OCI-LY3 (cell line): ENCODE results near the gene CAVIN3.

Experiments used
- H2AFZ ChIP-seq: fragments of 200-600, 300-600 bp; shearing (Covaris generic); 2 replicates; pipeline ENCODE4 v1.6.0; 2014; ENCODE audit warnings: antibody characterized with exemption, low read depth, low read length
- H3K27ac ChIP-seq: fragments of 200-600, 300-600 bp; sonication (generic); 2 replicates; pipeline ENCODE4 v1.5.1; 2014; ENCODE audit warnings: mild to moderate bottlenecking, low read length, moderate library complexity, mixed read lengths
- H3K27me3 ChIP-seq: fragments of 200-600, 300-600 bp; sonication (generic); 2 replicates; pipeline ENCODE4 v1.6.1; 2014; ENCODE audit warnings: low read depth, low read length, mixed read lengths
- H3K36me3 ChIP-seq: fragments of 200-600, 300-600 bp; sonication (generic); replicated peaks from 2 replicates; pipeline ENCODE3; 2014; ENCODE audit warnings: low read depth, low read length, mixed read lengths
- H3K4me1 ChIP-seq: fragments of 300-600, 200-600 bp; sonication (generic); 2 replicates; pipeline ENCODE4 v1.6.1; 2014; ENCODE audit warnings: low read length, mixed read lengths
- H3K4me2 ChIP-seq: fragments of 200-600, 300-600 bp; sonication (generic); 2 replicates; pipeline ENCODE4 v1.6.1; 2014; ENCODE audit warnings: low read length, mixed read lengths
- H3K4me3 ChIP-seq: fragments of 300-600, 200-600 bp; sonication (generic); 2 replicates; pipeline ENCODE4 v1.5.1; 2014; ENCODE audit warnings: antibody characterized with exemption, mild to moderate bottlenecking, low read length, moderate library complexity
- H3K79me2 ChIP-seq: fragments of 300-600, 200-600 bp; shearing (Covaris generic); 2 replicates; pipeline ENCODE4 v1.6.1; 2014; ENCODE audit warnings: mild to moderate bottlenecking, low read length, mixed read lengths
- H3K9ac ChIP-seq: fragments of 300-600, 200-600 bp; shearing (Covaris generic); 2 replicates; pipeline ENCODE4 v1.6.0; 2014; ENCODE audit warnings: mild to moderate bottlenecking, low read length, moderate library complexity
- H3K9me3 ChIP-seq: fragments of 200-600, 300-600 bp; shearing (Covaris generic); 2 replicates; pipeline ENCODE4 v1.6.1; 2014; ENCODE audit warnings: low read length, mixed read lengths; ENCODE audit not compliant: insufficient read depth
- H4K20me1 ChIP-seq: fragments of 200-600, 300-600 bp; sonication (generic); 2 replicates; pipeline ENCODE4 v1.6.1; 2016; ENCODE audit warnings: low read length, mixed read lengths; ENCODE audit not compliant: insufficient read depth
- CTCF ChIP-seq: fragments of 200-600, 300-600 bp; sonication (generic); IDR thresholded peaks from 2 replicates; pipeline ENCODE4 v1.5.1; 2014; ENCODE audit warnings: antibody characterized with exemption, low read length, low read depth
- EZH2phosphoT487 ChIP-seq: fragments of 200-600 bp; shearing (Covaris generic); IDR thresholded peaks from 2 replicates; pipeline ENCODE4 v1.6.1; 2018; ENCODE audit warnings: antibody characterized with exemption, mixed run types, low read depth

The CAVIN3 gene

GRCh38 chr11:6350043-6350442 lies 29.7 kb upstream of the CAVIN3 start:
- Histone ChIP-seq H4K20me1 (no peaks in the 10 kb centered on the region), H3K27me3 (peaks cover 27% of the 10 kb centered on the region; the same call in 1 of the 2 replicates), H2AFZ (no peak overlapping the region), H3K36me3 (no peaks in the 10 kb centered on the region), H3K9ac (no peak overlapping the region), H3K4me1 (peaks cover 14% of the 10 kb centered on the region), H3K4me2 (no peak overlapping the region), H3K27ac (no peak overlapping the region), H3K9me3 (no peaks in the 10 kb centered on the region), H3K79me2 (no peaks in the 10 kb centered on the region), H3K4me3 (no peak overlapping the region)
- TF ChIP-seq EZH2phosphoT487 (no peak), CTCF (no peak)

- Histone ChIP-seq H2AFZ (no peak overlapping the region), H3K9ac (no peak overlapping the region), H3K27me3 (peaks cover 7% of the 10 kb centered on the region; the same call in 1 of the 2 replicates), H3K36me3 (no peaks in the 10 kb centered on the region), H3K4me3 (no peak overlapping the region), H3K4me2 (no peak overlapping the region), H3K4me1 (peaks cover 14% of the 10 kb centered on the region), H4K20me1 (no peaks in the 10 kb centered on the region), H3K9me3 (no peaks in the 10 kb centered on the region), H3K27ac (no peak overlapping the region), H3K79me2 (no peaks in the 10 kb centered on the region)
- TF ChIP-seq EZH2phosphoT487 (no peak), CTCF (no peak)
Measured at GRCh38 chr11:6345366-6345765, 25.1 kb upstream of the CAVIN3 start.

GRCh38 chr11:6336293-6336692 lies 16.0 kb upstream of the CAVIN3 start:
- Histone ChIP-seq H3K4me1 (peaks cover 3% of the 10 kb centered on the region; the same call in 1 of the 2 replicates), H2AFZ (no peak overlapping the region), H3K27ac (no peak overlapping the region), H3K9ac (no peak overlapping the region), H4K20me1 (no peaks in the 10 kb centered on the region), H3K4me3 (no peak overlapping the region), H3K79me2 (no peaks in the 10 kb centered on the region), H3K36me3 (no peaks in the 10 kb centered on the region), H3K4me2 (no peak overlapping the region), H3K9me3 (no peaks in the 10 kb centered on the region), H3K27me3 (peaks cover 31% of the 10 kb centered on the region)
- TF ChIP-seq CTCF (no peak), EZH2phosphoT487 (no peak)

- Histone ChIP-seq H4K20me1 (no peaks in the 10 kb centered on the region), H3K4me3 (no peak overlapping the region), H3K36me3 (no peaks in the 10 kb centered on the region), H3K4me2 (no peak overlapping the region), H2AFZ (no peak overlapping the region), H3K9me3 (no peaks in the 10 kb centered on the region), H3K27ac (no peak overlapping the region), H3K27me3 (peaks cover 35% of the 10 kb centered on the region), H3K79me2 (no peaks in the 10 kb centered on the region), H3K9ac (no peak overlapping the region), H3K4me1 (peaks cover 3% of the 10 kb centered on the region; the same call in 1 of the 2 replicates)
- no peak for TF ChIP-seq CTCF
- TF ChIP-seq EZH2phosphoT487, result no peak
Measured at GRCh38 chr11:6334806-6335205, 14.5 kb upstream of the CAVIN3 start.
